Esophagus (tissue), 2 donors: ENCODE results near the gene TEKT2. TPM values are rescaled to one million over a fixed set of nuclear protein-coding genes. Genes with fewer than 3 reads are reported as not detected.
A peak's percentile ranks its signal among the peaks of the same experiment; 100 is the strongest.

Experiments
- H3K27ac ChIP-seq, 2 donors: one replicate each; pipeline ENCODE4 v1.5.1; 2013; ENCODE audit warnings: low read depth in 2 of 2, mild to moderate bottlenecking in 2 of 2, inconsistent platforms in 1 of 2, low read length in 1 of 2, moderate library complexity in 1 of 2
- H3K27me3 ChIP-seq, 2 donors: one replicate each; pipeline ENCODE4 v1.6.1; 2013; ENCODE audit warnings: low read length in 2 of 2, control low read depth in 1 of 2, mild to moderate bottlenecking in 1 of 2; ENCODE audit not compliant: insufficient read depth in 2 of 2, control insufficient read depth in 1 of 2
- H3K36me3 ChIP-seq, 2 donors: one replicate each; pipeline ENCODE4 v1.6.1; 2013; ENCODE audit warnings: low read length in 1 of 2; ENCODE audit not compliant: control insufficient read depth in 2 of 2, insufficient read depth in 2 of 2
- H3K4me1 ChIP-seq, 2 donors: one replicate each; pipeline ENCODE4 v1.6.1; 2013; ENCODE audit warnings: low read length in 1 of 2; ENCODE audit not compliant: control insufficient read depth in 2 of 2, insufficient read depth in 2 of 2
- H3K4me3 ChIP-seq, 2 donors: one replicate each; pipeline ENCODE4 v1.5.1; 2013; ENCODE audit warnings: low read length in 2 of 2, mild to moderate bottlenecking in 2 of 2, low read depth in 1 of 2, moderate library complexity in 1 of 2
- H3K9me3 ChIP-seq, 2 donors: one replicate each; pipeline ENCODE4 v1.6.1; 2013; ENCODE audit warnings: mild to moderate bottlenecking in 2 of 2, low read depth in 1 of 2, low read length in 1 of 2, moderate library complexity in 1 of 2; ENCODE audit not compliant: control insufficient read depth in 2 of 2, insufficient read depth in 1 of 2
- WGBS, 2 donors: extraction: QIAGEN DNeasy Blood & Tissue Kit; methylation state at CpG; one replicate each; pipeline ENCODE4 v1.1.7; 2013; 5-methylcytosine and 5-hydroxymethylcytosine counted together
- polyA plus RNA-seq, 2 donors: library from polyadenylated mRNA; stranded (reverse); fragments of 200-250 nt; gene quantifications; one replicate each; pipeline ENCODE4 v1.2.3, GENCODE V29; 2013
- donor health status: healthy with polysubstance abuse.
- donor health status: Bipolar disorder and iron deficiency.

Gene TEKT2
- polyA plus RNA-seq, 2 donors = 0.09 to 0.39 TPM

DNA sequence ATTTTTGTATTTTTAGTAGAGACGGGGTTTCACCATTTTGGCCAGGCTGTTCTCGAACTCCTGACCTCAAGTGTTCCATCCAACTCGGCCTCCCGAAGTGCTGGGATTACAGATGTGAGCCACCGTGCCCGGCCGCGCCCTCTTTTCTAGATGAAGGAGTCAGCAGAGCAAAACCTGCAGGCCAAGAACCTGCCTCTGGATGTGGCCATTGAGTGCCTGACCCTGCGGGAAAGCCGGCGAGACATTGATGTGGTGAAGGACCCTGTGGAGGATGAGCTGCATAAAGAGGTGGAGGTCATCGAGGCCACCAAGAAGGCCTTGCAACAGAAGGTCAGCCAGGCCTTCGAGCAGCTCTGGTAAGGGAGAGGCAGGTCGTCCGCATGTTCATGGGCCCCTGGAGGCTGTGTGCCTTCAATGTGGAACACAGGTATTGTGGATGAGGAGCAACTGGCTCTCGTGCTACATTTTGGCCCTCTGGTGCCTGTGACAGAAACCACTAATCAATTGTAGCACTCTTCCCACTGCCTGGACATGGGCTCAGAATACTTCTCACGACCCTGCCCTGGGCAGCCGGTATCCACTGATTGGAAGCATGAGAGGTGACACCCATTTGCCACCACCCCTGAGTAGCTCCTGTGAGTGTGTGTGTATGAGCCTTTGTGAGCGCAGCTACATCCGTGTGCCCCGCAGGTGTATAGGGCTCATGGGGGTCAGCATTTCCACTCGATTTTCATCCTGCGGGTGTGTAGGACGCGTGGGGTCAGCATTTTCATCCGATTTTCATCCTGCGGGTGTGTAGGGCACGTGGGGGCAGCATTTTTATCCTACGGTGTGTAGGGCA is 2.0 kb downstream of the TEKT2 start:
- Histone ChIP-seq H3K27me3 (no peaks in the 10 kb centered on the region), H3K36me3 (no peaks in the 10 kb centered on the region), H3K4me3 (no peak overlapping the region), H3K9me3 (no peaks in the 10 kb centered on the region), H3K4me1 (peaks cover 0 to 11% of the 10 kb centered on the region in 2 donors), H3K27ac (no peak overlapping the region)
- WGBS, 2 donors = 92% methylated on average over 29 of the region's 29 CpGs

DNA sequence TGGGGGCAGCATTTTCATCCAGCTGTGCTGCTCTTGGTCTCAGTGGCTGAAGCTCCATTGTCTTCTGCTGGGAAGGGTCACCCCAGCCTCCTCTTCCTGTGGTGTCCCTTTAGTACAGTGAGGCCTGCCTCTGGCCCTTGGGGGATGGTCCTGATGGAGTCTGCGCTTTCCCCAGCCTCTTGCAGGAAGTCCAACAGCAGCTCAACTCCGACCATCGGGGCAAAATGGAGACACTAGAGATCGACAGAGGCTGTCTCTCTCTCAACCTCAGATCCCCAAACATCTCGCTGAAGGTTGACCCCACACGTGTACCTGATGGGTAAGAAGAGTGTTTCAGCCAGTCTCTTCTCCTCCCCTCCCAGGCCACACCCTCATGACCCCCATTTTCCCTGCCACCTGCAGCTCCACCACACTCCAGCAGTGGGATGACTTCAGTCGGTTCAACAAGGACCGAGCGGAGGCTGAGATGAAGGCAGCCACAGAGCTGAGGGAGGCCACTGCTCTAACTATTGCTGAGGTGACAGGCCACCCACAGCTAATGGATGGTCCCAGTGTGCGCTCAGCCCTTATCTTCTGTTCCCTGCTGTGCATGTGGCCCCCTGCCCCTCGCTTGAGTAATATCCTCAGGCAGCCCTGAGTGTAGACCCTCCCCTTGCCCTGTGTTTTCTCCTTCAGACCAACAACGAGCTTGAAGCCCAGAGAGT is 2.8 kb downstream of the TEKT2 start:
- WGBS, 2 donors = 85% methylated on average over 12 of the region's 12 CpGs
- H3K9me3 ChIP-seq = no peaks in the 10 kb centered on the region
- H3K27me3 ChIP-seq = no peaks in the 10 kb centered on the region
- H3K27ac ChIP-seq = no peak overlapping the region
- peaks cover 0 to 5% of the 10 kb centered on the region in 2 donors for H3K36me3 ChIP-seq
- H3K4me3 ChIP-seq = no peak overlapping the region
- H3K4me1 ChIP-seq = peaks cover 0 to 13% of the 10 kb centered on the region in 2 donors

DNA sequence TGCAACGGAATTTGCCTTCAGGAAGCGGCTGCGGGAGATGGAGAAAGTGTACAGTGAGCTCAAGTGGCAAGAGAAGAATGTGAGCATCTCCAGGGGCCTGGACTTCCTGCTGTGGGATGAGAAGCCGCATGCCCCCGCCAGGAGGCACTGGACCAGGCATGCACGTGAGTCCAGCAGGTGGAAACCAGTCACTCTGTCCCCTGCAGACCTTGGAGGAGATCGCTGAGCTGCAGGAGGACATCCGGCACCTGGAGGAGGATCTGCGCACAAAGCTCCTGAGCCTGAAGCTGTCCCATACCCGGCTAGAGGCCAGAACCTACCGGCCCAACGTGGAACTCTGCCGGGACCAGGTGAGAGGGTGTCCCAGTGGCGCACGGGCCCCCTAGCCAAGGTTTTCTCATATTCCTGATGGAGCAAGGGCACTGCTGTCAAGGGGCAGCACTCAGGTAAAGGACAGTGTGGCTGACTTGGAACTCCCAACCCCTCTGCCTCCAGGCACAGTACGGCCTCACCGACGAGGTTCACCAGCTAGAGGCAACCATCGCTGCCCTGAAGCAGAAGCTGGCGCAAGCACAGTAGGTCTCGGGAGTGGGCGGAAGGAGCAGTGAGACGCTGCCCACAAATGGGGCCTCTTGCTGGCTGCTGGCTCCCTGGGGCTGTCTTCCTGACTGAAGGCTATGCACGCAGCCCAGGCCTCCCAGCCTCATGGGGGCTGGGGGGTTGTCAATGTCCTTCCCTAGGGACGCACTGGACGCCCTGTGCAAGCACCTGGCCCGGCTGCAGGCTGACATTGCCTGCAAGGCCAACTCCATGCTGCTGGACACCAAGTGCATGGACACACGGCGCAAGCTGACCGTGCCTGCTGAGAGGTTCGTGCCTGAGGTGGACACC is 3.6 kb downstream of the TEKT2 start:
- peaks cover 0 to 13% of the 10 kb centered on the region in 2 donors for H3K4me1 ChIP-seq

DNA sequence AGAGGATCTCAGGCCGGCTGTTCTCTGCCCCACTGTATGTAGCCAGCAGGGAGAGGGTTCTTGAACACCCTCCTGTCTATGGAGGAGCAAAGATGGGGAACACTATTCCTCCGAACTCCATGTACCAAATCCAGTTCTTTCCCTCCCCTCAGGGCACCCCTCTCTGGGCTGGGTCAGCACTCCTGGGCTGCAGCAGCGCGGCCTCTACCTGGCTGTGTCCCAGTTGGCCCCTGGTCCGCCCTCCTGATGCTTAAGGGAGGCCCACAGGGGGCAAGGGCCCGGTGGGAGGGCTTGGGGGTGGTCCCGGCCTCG is 4.3 kb downstream of the TEKT2 start:
- Histone ChIP-seq H3K4me3 (peak overlapping the region; percentile 63 to 95), H3K9me3 (no peaks in the 10 kb centered on the region), H3K4me1 (peaks cover 0 to 13% of the 10 kb centered on the region in 2 donors), H3K27me3 (no peaks in the 10 kb centered on the region), H3K36me3 (peaks cover 5 to 20% of the 10 kb centered on the region in 2 donors), H3K27ac (peak overlapping the region in 1 of 2 donors; percentile 16)
- WGBS, 2 donors = 21 to 30% methylated on average over 6 to 8 of the region's 8 CpGs

More for the DNA sequence above, 3.6 kb downstream of the TEKT2 start:
- Histone ChIP-seq H3K27me3 (no peaks in the 10 kb centered on the region), H3K27ac (no peak overlapping the region), H3K4me3 (no peak overlapping the region), H3K9me3 (no peaks in the 10 kb centered on the region), H3K36me3 (peaks cover 0 to 13% of the 10 kb centered on the region in 2 donors)
- WGBS, 2 donors = 90 to 92% methylated on average over 31 of the region's 31 CpGs

DNA sequence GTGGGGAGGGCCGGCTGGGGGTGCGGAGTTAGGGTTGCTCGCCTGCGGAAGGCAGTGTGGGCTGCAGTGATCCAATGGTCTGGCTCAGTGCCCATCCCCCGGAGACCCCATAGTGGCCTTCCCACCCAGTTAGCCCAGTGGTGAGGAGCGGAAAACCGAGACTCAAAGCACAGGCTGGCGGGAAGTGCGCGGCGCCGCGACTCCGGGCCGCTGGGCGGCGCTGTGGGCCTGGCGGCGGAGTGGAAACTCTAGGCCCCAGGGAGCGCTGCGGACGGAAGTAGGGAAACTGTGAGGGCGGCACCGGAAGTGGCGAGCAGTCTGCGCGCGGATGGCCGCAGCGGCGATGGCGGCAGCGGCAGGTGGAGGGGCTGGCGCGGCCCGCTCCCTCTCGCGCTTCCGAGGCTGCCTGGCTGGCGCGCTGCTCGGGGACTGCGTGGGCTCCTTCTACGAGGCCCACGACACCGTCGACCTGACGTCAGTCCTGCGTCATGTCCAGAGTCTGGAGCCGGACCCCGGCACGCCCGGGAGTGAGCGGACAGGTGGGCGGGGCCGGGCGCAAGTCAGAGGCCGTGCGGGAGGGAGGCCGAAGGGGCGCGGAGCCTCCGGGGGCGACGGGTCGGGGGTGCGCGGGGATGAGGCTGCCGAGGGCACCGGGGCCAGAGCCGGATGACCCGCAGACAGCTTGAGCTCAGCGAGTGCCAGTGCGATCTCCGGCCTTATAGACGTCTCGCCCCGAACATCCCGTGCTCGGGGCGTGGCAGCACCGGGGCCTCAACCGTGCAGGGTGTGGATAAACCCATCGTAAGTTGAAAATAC is 4.9 kb downstream of the TEKT2 start, which contains the start of gene ADPRS:
Gene ADPRS, plus strand, starts transcription at position 316 of the 816 bp plus-strand sequence. Its CDS starts 13 bp downstream, at position 329.
- Histone ChIP-seq H3K36me3 (peaks cover 6 to 26% of the 10 kb centered on the region in 2 donors), H3K4me1 (peaks cover 0 to 13% of the 10 kb centered on the region in 2 donors), H3K4me3 (peak within 1 kb of the TSS; percentile 63 to 95), H3K27me3 (no peaks in the 10 kb centered on the region), H3K9me3 (no peaks in the 10 kb centered on the region), H3K27ac (peak within 1 kb of the TSS; percentile 89 to 90)
- 0 to 1% methylated on average over 64 to 84 of the region's 84 CpGs for WGBS, 2 donors

DNA sequence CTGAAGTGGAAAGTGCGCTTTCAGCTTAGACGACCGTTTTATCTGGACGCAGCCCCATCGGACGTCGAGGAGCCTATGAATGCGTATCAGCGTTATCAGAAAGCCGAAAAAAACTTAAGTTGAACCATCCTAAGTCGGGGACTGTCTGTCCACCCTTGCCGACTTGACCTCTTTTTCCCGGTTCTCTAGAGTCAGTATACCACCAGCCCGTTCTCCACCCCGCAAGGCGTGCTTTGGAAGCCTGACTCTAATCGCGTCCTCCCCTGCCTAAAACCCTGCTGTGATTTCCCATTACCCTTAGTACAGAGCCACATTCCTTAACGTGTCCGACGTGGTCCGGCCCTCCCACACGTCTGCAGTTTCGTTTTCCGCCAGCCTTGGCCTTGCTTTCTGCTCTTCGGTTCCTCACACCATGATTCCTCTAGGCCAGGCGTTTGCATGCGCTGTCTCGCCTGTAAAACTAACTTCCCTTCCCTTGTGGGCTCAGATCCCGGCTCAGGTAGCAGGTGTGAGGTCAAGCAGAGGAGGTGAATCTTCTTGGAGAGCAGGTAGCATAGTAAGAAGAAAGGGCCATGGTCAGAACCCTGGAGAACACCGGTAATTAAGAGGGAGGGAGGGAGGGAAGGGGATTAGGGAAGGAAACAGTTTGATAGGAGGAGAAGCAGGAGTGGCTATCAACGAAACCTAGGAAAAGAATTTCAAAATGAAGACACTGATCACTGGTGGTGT is 5.7 kb downstream of the TEKT2 start:
- H3K36me3 ChIP-seq = peaks cover 6 to 33% of the 10 kb centered on the region in 2 donors
- H3K4me1 ChIP-seq = peaks cover 0 to 13% of the 10 kb centered on the region in 2 donors
- peak overlapping the region; percentile 89 to 90 for H3K27ac ChIP-seq
- H3K9me3 ChIP-seq = no peaks in the 10 kb centered on the region
- WGBS, 2 donors = 4 to 6% methylated on average over 32 of the region's 32 CpGs
- peak overlapping the region; percentile 63 to 95 for H3K4me3 ChIP-seq
- H3K27me3 ChIP-seq = no peaks in the 10 kb centered on the region

DNA sequence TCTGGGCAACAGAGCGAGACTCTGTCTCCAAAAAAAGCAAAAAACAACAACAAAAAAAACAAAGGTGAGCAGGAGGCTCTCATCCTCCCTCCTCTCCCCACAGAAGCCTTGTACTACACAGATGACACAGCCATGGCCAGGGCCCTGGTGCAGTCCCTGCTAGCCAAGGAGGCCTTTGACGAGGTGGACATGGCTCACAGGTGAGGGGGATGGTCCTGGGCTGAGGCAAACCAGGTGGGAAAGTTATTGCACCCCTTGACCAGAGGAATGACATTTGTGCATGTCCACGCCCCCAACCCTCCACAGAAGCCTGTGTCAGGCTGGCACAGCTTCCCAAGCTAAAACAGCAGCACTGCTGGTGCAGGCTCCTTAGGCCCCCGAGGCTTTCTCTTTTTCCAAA is 7.2 kb downstream of the TEKT2 start:
- Histone ChIP-seq H3K27ac (no peak overlapping the region), H3K36me3 (peaks cover 6 to 40% of the 10 kb centered on the region in 2 donors)
- whole genome bisulfite sequencing, 2 donors = 91 to 92% methylated on average over 4 of the region's 4 CpGs

DNA sequence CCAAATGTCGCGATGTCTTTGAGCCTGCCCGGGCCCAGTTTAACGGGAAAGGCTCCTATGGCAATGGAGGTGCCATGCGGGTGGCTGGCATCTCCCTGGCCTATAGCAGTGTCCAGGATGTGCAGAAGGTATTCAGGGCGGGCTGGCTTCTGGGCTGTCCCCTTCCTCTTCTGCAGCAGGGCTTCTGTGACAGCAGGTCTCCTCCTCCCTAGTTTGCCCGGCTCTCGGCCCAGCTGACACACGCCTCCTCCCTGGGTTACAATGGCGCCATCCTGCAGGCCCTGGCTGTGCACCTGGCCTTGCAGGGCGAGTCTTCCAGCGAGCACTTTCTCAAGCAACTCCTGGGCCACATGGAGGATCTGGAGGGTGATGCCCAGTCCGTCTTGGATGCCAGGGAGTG is 7.8 kb downstream of the TEKT2 start:
- Histone ChIP-seq H3K4me1 (peaks cover 0 to 13% of the 10 kb centered on the region in 2 donors), H3K27ac (no peak overlapping the region), H3K9me3 (no peaks in the 10 kb centered on the region), H3K27me3 (no peaks in the 10 kb centered on the region), H3K36me3 (peaks cover 6 to 40% of the 10 kb centered on the region in 2 donors), H3K4me3 (no peak overlapping the region)
- 91 to 93% methylated on average over 13 of the region's 13 CpGs for WGBS, 2 donors

More for the DNA sequence above, 7.2 kb downstream of the TEKT2 start:
- H3K4me3 ChIP-seq = no peak overlapping the region
- H3K9me3 ChIP-seq = no peaks in the 10 kb centered on the region
- no peaks in the 10 kb centered on the region for H3K27me3 ChIP-seq
- H3K4me1 ChIP-seq = peaks cover 0 to 13% of the 10 kb centered on the region in 2 donors
